ENCODE results near the gene CTRL.

The CTRL gene

DNA sequence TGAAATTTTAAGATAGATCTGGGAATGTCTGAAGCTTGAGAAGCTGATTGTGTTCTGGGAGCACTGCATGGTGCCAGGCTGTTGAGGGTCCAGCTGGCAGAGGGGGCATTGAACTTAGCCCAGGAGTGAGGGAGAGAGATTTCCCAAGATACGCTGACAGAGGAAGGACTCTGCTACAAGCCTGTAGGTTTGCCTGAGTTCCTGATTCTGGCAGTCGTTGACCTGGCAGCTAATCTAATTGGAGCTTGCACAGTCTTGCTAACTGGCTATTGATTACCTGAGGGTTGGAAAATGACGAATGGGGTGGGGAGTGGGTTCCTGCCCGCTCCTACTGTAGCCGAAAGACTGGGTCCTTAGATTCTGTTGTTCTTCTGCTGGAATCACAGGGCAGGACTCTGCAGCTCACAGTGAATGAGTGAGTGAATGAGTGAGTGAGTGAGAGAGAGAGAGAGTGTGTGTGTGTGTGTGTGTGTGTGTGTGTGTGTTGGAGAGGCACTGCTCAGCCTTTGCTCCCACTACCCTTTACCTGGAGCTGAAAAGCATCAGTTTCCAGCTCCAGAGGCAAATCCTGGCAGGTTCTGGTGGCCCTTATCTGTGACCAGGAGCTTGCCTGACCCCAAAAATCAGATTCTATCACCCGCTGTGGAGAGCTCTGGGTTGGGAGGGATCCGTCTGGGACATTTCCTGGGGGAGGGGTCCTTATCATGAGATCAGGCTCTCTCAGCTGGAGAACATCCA lies 16.7 kb downstream of the CTRL start:
- no peaks in the 10 kb centered on the region for H3K27me3 ChIP-seq
- DNase-seq, result no peak
- TF ChIP-seq, protein P1, sequence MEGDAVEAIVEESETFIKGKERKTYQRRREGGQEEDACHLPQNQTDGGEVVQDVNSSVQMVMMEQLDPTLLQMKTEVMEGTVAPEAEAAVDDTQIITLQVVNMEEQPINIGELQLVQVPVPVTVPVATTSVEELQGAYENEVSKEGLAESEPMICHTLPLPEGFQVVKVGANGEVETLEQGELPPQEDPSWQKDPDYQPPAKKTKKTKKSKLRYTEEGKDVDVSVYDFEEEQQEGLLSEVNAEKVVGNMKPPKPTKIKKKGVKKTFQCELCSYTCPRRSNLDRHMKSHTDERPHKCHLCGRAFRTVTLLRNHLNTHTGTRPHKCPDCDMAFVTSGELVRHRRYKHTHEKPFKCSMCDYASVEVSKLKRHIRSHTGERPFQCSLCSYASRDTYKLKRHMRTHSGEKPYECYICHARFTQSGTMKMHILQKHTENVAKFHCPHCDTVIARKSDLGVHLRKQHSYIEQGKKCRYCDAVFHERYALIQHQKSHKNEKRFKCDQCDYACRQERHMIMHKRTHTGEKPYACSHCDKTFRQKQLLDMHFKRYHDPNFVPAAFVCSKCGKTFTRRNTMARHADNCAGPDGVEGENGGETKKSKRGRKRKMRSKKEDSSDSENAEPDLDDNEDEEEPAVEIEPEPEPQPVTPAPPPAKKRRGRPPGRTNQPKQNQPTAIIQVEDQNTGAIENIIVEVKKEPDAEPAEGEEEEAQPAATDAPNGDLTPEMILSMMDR (IDR thresholded peaks at IDR 0.05; ENCODE audit: low read depth, low read length), result no peak
- H3K9me3 ChIP-seq, result no peaks in the 10 kb centered on the region
- peaks cover 28% of the 10 kb centered on the region for H3K4me1 ChIP-seq
- H3K4me3 ChIP-seq (ENCODE audit: low read depth, low read length), result no peak overlapping the region
- no peaks in the 10 kb centered on the region for H3K36me3 ChIP-seq

DNA sequence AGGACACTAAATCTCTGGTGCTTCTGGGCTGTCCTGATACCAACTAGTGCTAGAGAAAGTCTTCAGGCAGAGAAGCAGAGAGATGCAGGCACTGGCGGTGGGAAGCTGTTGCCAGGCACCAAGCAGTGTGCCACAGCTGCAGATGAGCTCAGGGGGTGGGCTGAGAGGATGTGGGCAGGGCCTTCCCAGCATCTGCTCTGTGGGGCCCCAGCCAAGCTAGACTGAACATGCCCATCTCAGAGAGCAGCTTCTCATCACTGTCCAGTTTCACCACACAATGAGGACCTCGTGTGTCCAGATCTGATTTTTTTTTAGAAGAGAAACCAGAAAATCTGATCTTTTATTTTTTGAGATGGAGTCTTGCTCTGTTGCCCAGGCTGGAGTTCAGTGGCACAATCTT lies 21.5 kb downstream of the CTRL start:
- TF ChIP-seq, protein P1 (IDR thresholded peaks at IDR 0.05; ENCODE audit: low read depth, low read length), result no peak
- Histone ChIP-seq H3K4me1 (peaks cover 6% of the 10 kb centered on the region), H3K36me3 (no peaks in the 10 kb centered on the region), H3K4me3 (ENCODE audit: low read depth, low read length) (no peak overlapping the region), H3K9me3 (no peaks in the 10 kb centered on the region), H3K27me3 (no peaks in the 10 kb centered on the region)
- peak; percentile 49 for DNase-seq

DNA sequence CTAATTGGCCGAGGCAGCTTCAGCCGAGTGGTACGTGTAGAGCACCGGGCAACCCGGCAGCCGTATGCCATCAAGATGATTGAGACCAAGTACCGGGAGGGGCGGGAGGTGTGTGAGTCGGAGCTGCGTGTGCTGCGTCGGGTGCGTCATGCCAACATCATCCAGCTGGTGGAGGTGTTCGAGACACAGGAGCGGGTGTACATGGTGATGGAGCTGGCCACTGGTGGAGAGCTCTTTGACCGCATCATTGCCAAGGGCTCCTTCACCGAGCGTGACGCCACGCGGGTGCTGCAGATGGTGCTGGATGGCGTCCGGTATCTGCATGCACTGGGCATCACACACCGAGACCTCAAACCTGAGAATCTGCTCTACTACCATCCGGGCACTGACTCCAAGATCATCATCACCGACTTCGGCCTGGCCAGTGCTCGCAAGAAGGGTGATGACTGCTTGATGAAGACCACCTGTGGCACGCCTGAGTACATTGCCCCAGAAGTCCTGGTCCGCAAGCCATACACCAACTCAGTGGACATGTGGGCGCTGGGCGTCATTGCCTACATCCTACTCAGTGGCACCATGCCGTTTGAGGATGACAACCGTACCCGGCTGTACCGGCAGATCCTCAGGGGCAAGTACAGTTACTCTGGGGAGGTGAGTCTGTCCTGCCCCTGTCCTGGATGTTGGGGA lies 22.5 kb downstream of the CTRL start:
- no peaks in the 10 kb centered on the region for H3K9me3 ChIP-seq
- TF ChIP-seq, protein P1 (IDR thresholded peaks at IDR 0.05; ENCODE audit: low read depth, low read length), result no peak
- H3K27me3 ChIP-seq, result no peaks in the 10 kb centered on the region
- H3K4me1 ChIP-seq, result no peaks in the 10 kb centered on the region
- H3K4me3 ChIP-seq (ENCODE audit: low read depth, low read length), result no peak overlapping the region
- DNase-seq, result no peak
- no peaks in the 10 kb centered on the region for H3K36me3 ChIP-seq

DNA sequence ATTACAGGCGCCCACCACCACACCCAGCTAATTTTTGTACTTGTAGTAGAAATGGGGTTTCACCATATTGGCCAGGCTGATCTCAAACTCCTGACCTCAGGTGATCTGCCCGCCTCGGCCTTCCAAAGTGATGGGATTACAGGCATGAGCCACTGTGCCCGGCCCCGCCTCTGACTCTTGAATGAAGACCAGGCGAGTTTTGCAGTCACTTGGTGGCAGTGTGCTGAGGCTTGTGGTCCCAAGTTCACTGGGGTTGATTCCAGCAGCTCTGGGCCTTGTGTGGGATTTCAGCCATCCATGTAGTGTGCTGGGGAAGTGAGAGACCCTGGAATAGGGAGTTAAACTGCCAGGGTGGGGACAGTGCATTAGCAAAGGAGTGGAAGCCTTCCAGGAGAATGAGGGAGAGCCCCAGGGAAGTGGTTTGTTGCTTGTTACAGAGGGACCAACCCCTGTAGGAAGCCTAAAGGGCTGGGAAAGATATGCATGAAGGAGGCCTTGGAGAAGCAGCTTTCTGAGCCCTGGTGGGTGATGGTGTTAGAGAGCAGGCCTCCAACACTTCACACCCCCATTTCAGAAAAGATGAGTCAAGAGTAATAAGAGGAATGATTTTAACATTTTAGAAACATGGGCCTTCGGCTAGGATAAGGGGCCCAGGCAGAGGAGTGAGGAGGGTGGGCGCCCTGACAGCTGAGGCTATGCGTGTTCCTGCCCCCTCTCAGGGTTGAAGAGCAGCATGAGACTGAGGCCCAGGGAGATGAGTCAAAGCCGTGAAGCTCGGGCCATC lies 24.1 kb downstream of the CTRL start:
- TF ChIP-seq, protein P1 (IDR thresholded peaks at IDR 0.05; ENCODE audit: low read depth, low read length), result no peak
- Histone ChIP-seq H3K4me3 (ENCODE audit: low read depth, low read length) (no peak overlapping the region), H3K36me3 (no peaks in the 10 kb centered on the region), H3K27me3 (no peaks in the 10 kb centered on the region), H3K4me1 (no peaks in the 10 kb centered on the region), H3K9me3 (no peaks in the 10 kb centered on the region)
- no peak for DNase-seq

DNA sequence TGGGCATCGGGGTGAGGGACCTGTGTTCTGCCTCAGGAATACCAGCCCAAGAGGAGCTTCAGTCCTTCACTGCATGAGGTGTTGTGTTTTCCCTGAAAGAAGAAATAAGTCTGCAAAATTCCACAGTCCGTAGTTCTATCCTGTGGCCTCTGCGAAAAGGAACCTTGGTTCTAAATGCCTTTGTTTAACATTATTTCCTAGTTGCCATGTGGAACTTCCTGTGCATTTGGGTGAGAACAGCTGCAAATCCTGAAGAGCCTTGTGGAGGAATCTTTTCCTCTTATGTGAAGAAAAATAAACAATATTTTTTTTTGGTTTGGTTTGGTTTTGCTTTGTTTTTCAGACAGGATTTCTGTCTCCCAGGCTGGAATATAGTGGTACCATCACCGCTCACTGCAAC lies 28.8 kb downstream of the CTRL start:
- Histone ChIP-seq H3K9me3 (no peaks in the 10 kb centered on the region), H3K36me3 (no peaks in the 10 kb centered on the region), H3K27me3 (no peaks in the 10 kb centered on the region), H3K4me3 (ENCODE audit: low read depth, low read length) (no peak overlapping the region), H3K4me1 (no peaks in the 10 kb centered on the region)
- TF ChIP-seq, protein P1 (IDR thresholded peaks at IDR 0.05; ENCODE audit: low read depth, low read length), result no peak
- no peak for DNase-seq
